Measurements from ENCODE around the gene EDN2.

- TF ChIP-seq CTCF (IDR thresholded peaks at IDR 0.05; ENCODE audit: insufficient read depth, low read length, poor library complexity, severe bottlenecking) (no peak), EZH2phosphoT487 (conservative IDR thresholded peaks at IDR 0.05; ENCODE audit: low read length) (no peak)
Measured at GRCh38 chr1:41465741-41466140, 18.7 kb downstream of the EDN2 start.
